Brain microvascular endothelial cell (primary cell): ENCODE measurements around the gene GPR89A.
"Not testable (repeated sequence)": the region's sequence is repeated elsewhere in the genome, so short reads cannot be mapped to it uniquely, and the experiment has no call there.

Experiments used
- DNase-seq: peaks from one replicate; pipeline ENCODE4 v3.0.0-alpha.2; 2020
- H3K27ac ChIP-seq: fragments of 250-450 bp; sonication (Bioruptor Pico); 2 replicates; pipeline ENCODE4 v1.5.1; 2020; ENCODE audit warnings: mild to moderate bottlenecking, moderate library complexity
- H3K27me3 ChIP-seq: fragments of 250-450 bp; sonication (Bioruptor Pico); replicated peaks from 2 replicates; pipeline ENCODE4 v1.5.1; 2020; ENCODE audit warnings: mild to moderate bottlenecking
- H3K36me3 ChIP-seq: fragments of 250-450 bp; sonication (Bioruptor Pico); replicated peaks from 2 replicates; pipeline ENCODE4 v1.5.1; 2020; ENCODE audit warnings: mild to moderate bottlenecking
- H3K4me3 ChIP-seq: 2 replicates; pipeline ENCODE4 v1.5.1; 2011; ENCODE audit warnings: low read depth, mild to moderate bottlenecking, control low read depth, low read length, moderate library complexity
- CTCF ChIP-seq: IDR thresholded peaks from 2 replicates; pipeline ENCODE4 v1.5.1; 2011; ENCODE audit warnings: low read depth, mild to moderate bottlenecking, moderate library complexity, low read length, control low read depth, inconsistent platforms; ENCODE audit errors: missing control alignments
- in situ Hi-C: cut with HindIII; loops from 2 replicates; pipeline ENCODE4 v1.10.0; 2017; ENCODE audit warnings: low sequenced_read_pairs, low pct_ligation_motif_present

Gene GPR89A

GRCh38 chr1:145636237-145636636, 28.4 kb downstream of the GPR89A start:
- DNase-seq, H3K36me3 ChIP-seq, H3K4me3 ChIP-seq, in situ Hi-C loops, H3K27ac ChIP-seq, H3K27me3 ChIP-seq: not testable (repeated sequence)

GRCh38 chr1:145641886-145642285, 34.1 kb downstream of the GPR89A start:
- H3K36me3 ChIP-seq, in situ Hi-C loops, DNase-seq, H3K27me3 ChIP-seq, H3K4me3 ChIP-seq, H3K27ac ChIP-seq: not testable (repeated sequence)

GRCh38 chr1:145643990-145644389, 36.2 kb downstream of the GPR89A start:
- H3K4me3 ChIP-seq, H3K36me3 ChIP-seq, DNase-seq, in situ Hi-C loops, H3K27me3 ChIP-seq, H3K27ac ChIP-seq: not testable (repeated sequence)

- DNase-seq, H3K4me3 ChIP-seq, in situ Hi-C loops, H3K27me3 ChIP-seq, H3K27ac ChIP-seq, H3K36me3 ChIP-seq: not testable (repeated sequence)
Observed at GRCh38 chr1:145656245-145656943, 48.6 kb downstream of the GPR89A start.

GRCh38 chr1:145662502-145662901, 54.7 kb downstream of the GPR89A start:
- H3K27ac ChIP-seq, H3K27me3 ChIP-seq, in situ Hi-C loops, DNase-seq, H3K36me3 ChIP-seq, H3K4me3 ChIP-seq: not testable (repeated sequence)

- H3K36me3 ChIP-seq, in situ Hi-C loops, H3K27me3 ChIP-seq, H3K27ac ChIP-seq, H3K4me3 ChIP-seq: not testable (repeated sequence)
- peak; percentile 11 for DNase-seq
Observed at GRCh38 chr1:145665015-145665414, 57.2 kb downstream of the GPR89A start.

- H3K36me3 ChIP-seq, in situ Hi-C loops, H3K27me3 ChIP-seq, DNase-seq, H3K27ac ChIP-seq, H3K4me3 ChIP-seq: not testable (repeated sequence)
Observed at GRCh38 chr1:145670995-145671745, 63.4 kb downstream of the GPR89A start.

- in situ Hi-C loops, H3K27ac ChIP-seq, H3K4me3 ChIP-seq, H3K36me3 ChIP-seq, DNase-seq, H3K27me3 ChIP-seq: not testable (repeated sequence)
Observed at GRCh38 chr1:145673217-145673616, 65.4 kb downstream of the GPR89A start.

GRCh38 chr1:145684858-145685257, 77.1 kb downstream of the GPR89A start:
- DNase-seq, H3K27me3 ChIP-seq, H3K4me3 ChIP-seq, H3K36me3 ChIP-seq, H3K27ac ChIP-seq, in situ Hi-C loops: not testable (repeated sequence)

- in situ Hi-C loops, H3K27ac ChIP-seq, H3K27me3 ChIP-seq, H3K36me3 ChIP-seq, H3K4me3 ChIP-seq, DNase-seq: not testable (repeated sequence)
Observed at GRCh38 chr1:145686078-145686477, 78.3 kb downstream of the GPR89A start.

- Histone ChIP-seq H3K27me3 (no peaks in the 10 kb centered on the region), H3K36me3 (no peaks in the 10 kb centered on the region), H3K27ac (no peak overlapping the region), H3K4me3 (no peak overlapping the region)
- no peak for TF ChIP-seq CTCF
- in situ Hi-C loops, result no loop called here
- DNase-seq, result no peak
Observed at GRCh38 chr1:145688328-145688727, 80.5 kb downstream of the GPR89A start.
